Testis (tissue), 3 donors: ENCODE measurements around the gene LRMDA. TPM values are rescaled to one million over a fixed set of nuclear protein-coding genes. Genes with fewer than 3 reads are reported as not detected.

ENCODE experiments used
- DNase-seq: peaks from one replicate; pipeline ENCODE4 v3.0.0-alpha.2; 2019
- H3K27ac ChIP-seq, 2 donors: fragments of 200-600 bp; sonication (generic); one replicate each; pipeline ENCODE4 v1.5.1; 2019
- H3K27me3 ChIP-seq: fragments of 200-600 bp; sonication (generic); one replicate; pipeline ENCODE4 v1.5.1; 2019
- H3K36me3 ChIP-seq: fragments of 200-600 bp; sonication (generic); one replicate; pipeline ENCODE4 v1.5.1; 2017; ENCODE audit warnings: low read depth; ENCODE audit errors: missing control alignments
- H3K4me1 ChIP-seq: fragments of 200-600 bp; sonication (generic); one replicate; pipeline ENCODE4 v1.5.1; 2019
- H3K4me3 ChIP-seq, 2 donors: fragments of 200-600 bp; sonication (generic); one replicate each; pipeline ENCODE4 v1.5.1; 2017 to 2019
- H3K9me3 ChIP-seq: fragments of 200-600 bp; sonication (generic); one replicate; pipeline ENCODE4 v1.5.1; 2017
- CTCF ChIP-seq, 3 experiments: fragments of 450-650 bp in 2 of 3; fragments of 200-600 bp in 1 of 3; sonication (generic) in 1 of 3; IDR thresholded peaks; one replicate each; pipeline ENCODE4 v1.5.1; 2016 to 2019; ENCODE audit warnings: antibody characterized with exemption in 3 of 3, mild to moderate bottlenecking in 2 of 3, moderate library complexity in 1 of 3
- POLR2A ChIP-seq: fragments of 450-650 bp; IDR thresholded peaks from one replicate; pipeline ENCODE4 v1.6.1; 2017; ENCODE audit warnings: antibody characterized with exemption, mild to moderate bottlenecking, moderate library complexity
- WGBS, 2 donors: methylation state at CpG; one replicate each; pipeline ENCODE4 v1.1.5; 2018; 5-methylcytosine and 5-hydroxymethylcytosine counted together
- intact Hi-C: fragments of 100-400 bp; cut with DNase I; formaldehyde crosslinking; loops from one replicate; pipeline ENCODE4 v1.15.1; 2023; ENCODE audit warnings: low total_unique reads
- polyA plus RNA-seq: library from polyadenylated mRNA; stranded (reverse); fragments of 350-450 nt; fragmentation: Illumina TruSeq; extraction: RNeasy Lipid Tissue Mini Kit (QIAGEN cat#74804); gene quantifications from one replicate; pipeline ENCODE4 v1.2.3, GENCODE V29; 2014; ENCODE audit warnings: low read depth, low replicate concordance; ENCODE audit not compliant: insufficient read depth
- total RNA-seq, 2 donors: library from RNA; depleted of rRNA; stranded (reverse); fragments of >200 nt; gene quantifications; one replicate each; pipeline ENCODE4 v1.2.3, GENCODE V29; 2016

The LRMDA gene
- total and polyA plus RNA-seq, 3 donors from 2014 or later, result 7.6 to 13.8 (median 10.6) TPM

GRCh38 chr10:76287856-76288255 lies 856.4 kb downstream of the LRMDA start:
- no peak for DNase-seq
- 67 to 85% methylated on average over 3 of the region's 3 CpGs for WGBS, 2 donors
- Histone ChIP-seq H3K4me1 (no peaks in the 10 kb centered on the region), H3K4me3 (no peak overlapping the region), H3K27ac (no peak overlapping the region), H3K9me3 (no peaks in the 10 kb centered on the region), H3K27me3 (no peaks in the 10 kb centered on the region), H3K36me3 (no peaks in the 10 kb centered on the region)
- TF ChIP-seq POLR2A, result no peak
- no peak for TF ChIP-seq CTCF (IDR thresholded peaks at IDR 0.05)
- intact Hi-C loops, result no loop called here

GRCh38 chr10:76291175-76291574 lies 859.8 kb downstream of the LRMDA start:
- no peak for DNase-seq
- intact Hi-C loops, result no loop called here

GRCh38 chr10:76291885-76292284 lies 860.5 kb downstream of the LRMDA start:
- Histone ChIP-seq H3K4me3 (no peak overlapping the region), H3K36me3 (no peaks in the 10 kb centered on the region), H3K27ac (no peak overlapping the region), H3K4me1 (no peaks in the 10 kb centered on the region), H3K27me3 (no peaks in the 10 kb centered on the region), H3K9me3 (no peaks in the 10 kb centered on the region)
- no peak for TF ChIP-seq POLR2A
- no peak for TF ChIP-seq CTCF (IDR thresholded peaks at IDR 0.05)
- 77 to 86% methylated on average over 4 of the region's 4 CpGs for WGBS, 2 donors
- no peak for DNase-seq
- intact Hi-C loops, result no loop called here

More at GRCh38 chr10:76291175-76291574, 859.8 kb downstream of the LRMDA start:
- no peaks in the 10 kb centered on the region for H3K4me1 ChIP-seq
- no peaks in the 10 kb centered on the region for H3K9me3 ChIP-seq
- no peaks in the 10 kb centered on the region for H3K36me3 ChIP-seq
- no peak overlapping the region for H3K4me3 ChIP-seq
- H3K27me3 ChIP-seq, result no peaks in the 10 kb centered on the region
- H3K27ac ChIP-seq, result no peak overlapping the region
- TF ChIP-seq CTCF (IDR thresholded peaks at IDR 0.05) (no peak), POLR2A (no peak)

- no peaks in the 10 kb centered on the region for H3K36me3 ChIP-seq
- H3K27me3 ChIP-seq, result no peaks in the 10 kb centered on the region
- no peak overlapping the region for H3K27ac ChIP-seq
- WGBS, 2 donors, result 92 to 93% methylated on average over 3 of the region's 3 CpGs
- no peak overlapping the region for H3K4me3 ChIP-seq
- DNase-seq, result no peak
- TF ChIP-seq POLR2A, result no peak
- no peaks in the 10 kb centered on the region for H3K9me3 ChIP-seq
- intact Hi-C loops, result no loop called here
- H3K4me1 ChIP-seq, result no peaks in the 10 kb centered on the region
Observed at GRCh38 chr10:76296957-76297356, 865.5 kb downstream of the LRMDA start.

GRCh38 chr10:76297358-76297757 lies 865.9 kb downstream of the LRMDA start:
- Histone ChIP-seq H3K27me3 (no peaks in the 10 kb centered on the region), H3K4me3 (no peak overlapping the region), H3K36me3 (no peaks in the 10 kb centered on the region), H3K27ac (no peak overlapping the region), H3K4me1 (no peaks in the 10 kb centered on the region), H3K9me3 (no peaks in the 10 kb centered on the region)
- no peak for DNase-seq
- TF ChIP-seq CTCF (IDR thresholded peaks at IDR 0.05) (no peak), POLR2A (no peak)
- intact Hi-C loops, result no loop called here
- WGBS, 2 donors, result 90 to 92% methylated on average over 4 of the region's 4 CpGs
